NCI-H1417 treated with DMSO at 0.1 percent for 48 hours (cell line): ENCODE results near the gene AQP2.

Experiments
- DNase-seq: peaks from one replicate; lab custom pipeline; 2025; lab: John Stamatoyannopoulos, UW

AQP2 gene

GRCh38 chr12:49955899-49956662 lies 5.5 kb downstream of the AQP2 start:
- no peak for DNase-seq

- no peak for DNase-seq
These were observed 6.4 kb downstream of the AQP2 start for GRCh38 chr12:49956663-49957569.

- DNase-seq: no peak
These were observed 7.0 kb downstream of the AQP2 start for GRCh38 chr12:49957570-49957967.

- DNase-seq: no peak
These were observed 9.3 kb downstream of the AQP2 start for GRCh38 chr12:49959685-49960473.

- no peak for DNase-seq
These were observed 10.1 kb downstream of the AQP2 start for GRCh38 chr12:49960474-49961110.

GRCh38 chr12:49961111-49961922 lies 10.8 kb downstream of the AQP2 start, which contains the start of gene AQP5:
AQP5 (plus strand) TSS chr12:49961872; CDS start chr12:49962018, 146 bp downstream.
- no peak for DNase-seq

- no peak for DNase-seq
These were observed 11.6 kb downstream of the AQP2 start for GRCh38 chr12:49961993-49962764.

GRCh38 chr12:49962861-49963765 lies 12.6 kb downstream of the AQP2 start:
- no peak for DNase-seq

GRCh38 chr12:49963976-49964815 lies 13.7 kb downstream of the AQP2 start:
- no peak for DNase-seq

GRCh38 chr12:49964849-49965624 lies 14.5 kb downstream of the AQP2 start:
- no peak for DNase-seq

- DNase-seq: no peak
These were observed 15.3 kb downstream of the AQP2 start for GRCh38 chr12:49965836-49966235.

GRCh38 chr12:49966511-49967041 lies 16.0 kb downstream of the AQP2 start:
- no peak for DNase-seq

- peak; percentile 21 for DNase-seq
These were observed 16.7 kb downstream of the AQP2 start for GRCh38 chr12:49967042-49967776.

- DNase-seq: no peak
These were observed 17.3 kb downstream of the AQP2 start for GRCh38 chr12:49967777-49968250.

GRCh38 chr12:49968471-49968870 lies 17.9 kb downstream of the AQP2 start:
- no peak for DNase-seq

GRCh38 chr12:49969027-49969426 lies 18.5 kb downstream of the AQP2 start:
- no peak for DNase-seq
